ENCODE measurements around the gene HDHD5. TPM values are rescaled to one million over a fixed set of nuclear protein-coding genes. Genes with fewer than 3 reads are reported as not detected.
A peak's percentile ranks its signal among the peaks of the same experiment; 100 is the strongest.

Gene HDHD5
- total RNA-seq, 2 experiments from 2014 or later = 11.0 to 11.6 TPM

DNA sequence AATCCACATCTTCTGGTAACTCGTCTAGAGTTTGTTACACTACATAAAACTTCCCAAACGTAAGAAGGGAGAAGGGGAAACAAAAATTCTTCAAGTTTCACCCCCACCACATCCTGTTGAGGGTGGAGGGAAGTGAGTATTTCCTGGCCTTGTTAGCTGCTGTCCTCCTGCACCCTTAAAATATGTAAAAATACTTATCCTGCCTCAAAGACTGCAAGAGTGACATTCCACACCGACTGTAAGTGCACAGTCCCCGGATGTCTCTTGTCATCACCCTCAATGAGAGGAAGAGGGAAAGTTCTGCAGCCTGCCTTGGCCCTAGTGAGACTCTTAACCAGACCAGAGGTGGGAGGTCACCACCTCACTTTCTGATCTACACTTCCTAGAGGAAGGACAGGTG lies 41.2 kb downstream of the HDHD5 start:
- intact Hi-C loops (cut with DNase I, micrococcal nuclease) = loop anchor here (2.0 to 5.0 kb wide), 3 partner anchors 29 to 39 kb away; partner anchors contain the start of gene HDHD5 (in 2 of the 2)
- Mint-ChIP-seq H3K9me3 (no peaks in the 10 kb centered on the region), H3K27me3 (peaks cover 15% of the 10 kb centered on the region), H3K4me1 (ENCODE audit: low read depth) (peaks cover 69% of the 10 kb centered on the region), H3K27ac (peak overlapping the region; percentile 80), H3K4me3 (peak overlapping the region; percentile 72), H3K36me3 (ENCODE audit: low read depth) (no peaks in the 10 kb centered on the region)
- peaks cover 74% of the 10 kb centered on the region for H3K4me1 ChIP-seq (ENCODE audit: insufficient read depth, low read length)
- H3K9me3 ChIP-seq (ENCODE audit: control insufficient read depth in 1 of 2, insufficient read depth in 1 of 2, low read length in 2 of 2) = peaks cover 0 to 6% of the 10 kb centered on the region in 2 experiments
- ATAC-seq (ENCODE audit: poor library complexity) (peak; percentile 52), DNase-seq (peak in 3 of 14 experiments; percentile 30 to 60 (median 35))
- H3K36me3 ChIP-seq (ENCODE audit: insufficient read depth, low read length) = no peaks in the 10 kb centered on the region
- H3K27me3 ChIP-seq (ENCODE audit: control insufficient read depth in 1 of 2, insufficient read depth in 2 of 2, low read length in 2 of 2) = peaks cover 13 to 16% of the 10 kb centered on the region in 2 experiments
- TF ChIP-seq, protein P1, sequence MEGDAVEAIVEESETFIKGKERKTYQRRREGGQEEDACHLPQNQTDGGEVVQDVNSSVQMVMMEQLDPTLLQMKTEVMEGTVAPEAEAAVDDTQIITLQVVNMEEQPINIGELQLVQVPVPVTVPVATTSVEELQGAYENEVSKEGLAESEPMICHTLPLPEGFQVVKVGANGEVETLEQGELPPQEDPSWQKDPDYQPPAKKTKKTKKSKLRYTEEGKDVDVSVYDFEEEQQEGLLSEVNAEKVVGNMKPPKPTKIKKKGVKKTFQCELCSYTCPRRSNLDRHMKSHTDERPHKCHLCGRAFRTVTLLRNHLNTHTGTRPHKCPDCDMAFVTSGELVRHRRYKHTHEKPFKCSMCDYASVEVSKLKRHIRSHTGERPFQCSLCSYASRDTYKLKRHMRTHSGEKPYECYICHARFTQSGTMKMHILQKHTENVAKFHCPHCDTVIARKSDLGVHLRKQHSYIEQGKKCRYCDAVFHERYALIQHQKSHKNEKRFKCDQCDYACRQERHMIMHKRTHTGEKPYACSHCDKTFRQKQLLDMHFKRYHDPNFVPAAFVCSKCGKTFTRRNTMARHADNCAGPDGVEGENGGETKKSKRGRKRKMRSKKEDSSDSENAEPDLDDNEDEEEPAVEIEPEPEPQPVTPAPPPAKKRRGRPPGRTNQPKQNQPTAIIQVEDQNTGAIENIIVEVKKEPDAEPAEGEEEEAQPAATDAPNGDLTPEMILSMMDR (IDR thresholded peaks at IDR 0.05) = no peak
- ChIA-PET CTCF (interaction anchor here (1.0 to 2.9 kb wide), 2 partner anchors 11 to 54 kb away, joined by 3 to 7 read pairs; no protein-coding TSS in a partner anchor), POLR2A (interaction anchor here (1.3 to 3.8 kb wide), 5 partner anchors 11 to 43 kb away, joined by 4 to 42 read pairs (median 6); no protein-coding TSS in a partner anchor)
- no peak overlapping the region for H3K4me3 ChIP-seq (ENCODE audit: low read length)
- peak overlapping the region in 1 of 2 donors; percentile 67 for H3K27ac ChIP-seq (ENCODE audit: low read depth in 1 of 2, low read length in 2 of 2)

DNA sequence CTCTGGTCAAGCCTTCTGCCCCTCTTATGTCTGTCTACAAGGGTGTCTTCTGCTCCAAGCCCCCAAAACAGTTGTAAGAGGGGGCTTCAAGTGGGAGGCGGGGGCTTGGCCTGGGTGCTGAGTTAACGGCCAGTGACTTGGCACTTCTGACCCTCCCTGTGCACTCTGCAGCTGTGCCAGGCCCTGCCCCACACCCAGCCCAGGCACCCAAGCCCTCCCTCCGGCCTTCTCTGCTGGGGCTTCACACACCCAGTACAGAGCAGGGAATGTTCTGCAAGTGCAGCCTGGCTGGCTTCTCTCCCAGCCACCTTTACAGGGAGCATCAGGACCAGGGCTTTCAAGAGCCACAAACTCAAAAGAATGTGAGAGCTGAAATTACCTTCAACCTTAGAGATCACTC lies 41.7 kb downstream of the HDHD5 start:
- intact Hi-C loops (cut with DNase I, micrococcal nuclease) = loop anchor here (2.0 to 5.0 kb wide), 3 partner anchors 29 to 40 kb away; partner anchors contain the start of gene HDHD5 (in 2 of the 2)
- H3K9me3 ChIP-seq (ENCODE audit: control insufficient read depth in 1 of 2, insufficient read depth in 1 of 2, low read length in 2 of 2) = peaks cover 0 to 6% of the 10 kb centered on the region in 2 experiments
- TF ChIP-seq, protein P1 (IDR thresholded peaks at IDR 0.05) = no peak
- H3K27me3 ChIP-seq (ENCODE audit: control insufficient read depth in 1 of 2, insufficient read depth in 2 of 2, low read length in 2 of 2) = peaks cover 11% of the 10 kb centered on the region in 2 experiments
- peak overlapping the region; percentile 80 for H3K27ac Mint-ChIP-seq
- peaks cover 72% of the 10 kb centered on the region for H3K4me1 Mint-ChIP-seq (ENCODE audit: low read depth)
- H3K4me1 ChIP-seq (ENCODE audit: insufficient read depth, low read length) = peaks cover 74% of the 10 kb centered on the region
- peaks cover 12% of the 10 kb centered on the region for H3K27me3 Mint-ChIP-seq
- no peak for ATAC-seq (ENCODE audit: poor library complexity)
- no peak for DNase-seq
- H3K9me3 Mint-ChIP-seq = no peaks in the 10 kb centered on the region
- ChIA-PET POLR2A (interaction anchor here (1.3 to 3.8 kb wide), 6 partner anchors 10 to 43 kb away, joined by 4 to 42 read pairs (median 5); no protein-coding TSS in a partner anchor), CTCF (interaction anchor here (1.0 to 2.9 kb wide), 3 partner anchors 11 to 54 kb away, joined by 3 to 7 read pairs (median 5); no protein-coding TSS in a partner anchor)
- no peak overlapping the region for H3K4me3 ChIP-seq (ENCODE audit: low read length)
- peaks cover 2% of the 10 kb centered on the region for H3K36me3 Mint-ChIP-seq (ENCODE audit: low read depth)
- H3K4me3 Mint-ChIP-seq = peak overlapping the region; percentile 72
- no peaks in the 10 kb centered on the region for H3K36me3 ChIP-seq (ENCODE audit: insufficient read depth, low read length)
- H3K27ac ChIP-seq (ENCODE audit: low read depth in 1 of 2, low read length in 2 of 2) = peak overlapping the region; percentile 18 to 67

DNA sequence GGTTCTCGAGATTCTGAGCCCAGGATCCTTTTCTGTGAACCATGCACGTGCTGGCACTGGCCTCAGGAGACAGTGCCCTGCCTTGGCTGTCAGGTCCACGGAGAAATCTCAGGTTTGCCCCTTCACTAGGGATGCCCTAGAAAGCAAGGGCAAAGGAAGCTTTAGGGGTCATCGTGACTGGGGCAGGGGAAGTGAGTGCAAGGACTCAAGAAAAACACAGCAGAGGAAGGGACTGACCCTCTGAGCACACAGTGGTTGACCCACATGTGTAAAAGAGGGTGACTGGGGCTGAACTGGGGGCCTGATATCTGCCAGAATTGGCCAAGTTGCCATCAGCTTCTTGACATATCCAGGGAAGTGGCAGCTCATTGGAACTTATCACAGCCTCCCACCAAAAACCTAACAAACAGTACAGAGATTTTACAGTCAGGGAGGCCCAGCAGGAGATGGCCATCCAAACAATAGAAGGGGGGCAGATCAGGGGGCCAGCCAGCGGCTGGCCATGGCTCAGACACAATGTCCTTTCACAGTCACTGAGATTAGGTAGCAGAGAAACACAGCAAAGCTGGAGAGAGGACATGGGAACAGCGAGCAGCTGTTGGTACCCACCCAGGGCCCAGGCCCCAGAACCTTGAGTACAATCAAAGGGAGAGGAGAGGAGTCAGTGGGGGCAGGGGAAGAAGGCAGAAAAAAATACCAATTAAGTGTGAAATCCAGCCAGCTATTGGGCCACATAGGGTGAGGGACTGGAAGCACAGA lies 42.3 kb downstream of the HDHD5 start:
- CTCF ChIA-PET = interaction anchor here (2.1 to 2.9 kb wide), 2 partner anchors 10 to 55 kb away, joined by 5 to 7 read pairs; no protein-coding TSS in a partner anchor
- ATAC-seq (ENCODE audit: poor library complexity) (no peak), DNase-seq (no peak)
- intact Hi-C loops (cut with DNase I, micrococcal nuclease) = loop anchor here (2.0 to 5.0 kb wide), 3 partner anchors 28 to 41 kb away; partner anchors contain the start of gene HDHD5 (in 2 of the 2)
- POLR2A ChIA-PET = interaction anchor here (1.2 to 3.8 kb wide), 8 partner anchors 10 to 42 kb away, joined by 3 to 42 read pairs (median 5); no protein-coding TSS in a partner anchor
- Histone ChIP-seq H3K9me3 (ENCODE audit: control insufficient read depth in 1 of 2, insufficient read depth in 1 of 2, low read length in 2 of 2) (peaks cover 0 to 4% of the 10 kb centered on the region in 2 experiments), H3K27me3 (ENCODE audit: control insufficient read depth in 1 of 2, insufficient read depth in 2 of 2, low read length in 2 of 2) (peaks cover 4 to 5% of the 10 kb centered on the region in 2 experiments), H3K36me3 (ENCODE audit: insufficient read depth, low read length) (no peaks in the 10 kb centered on the region), H3K4me1 (ENCODE audit: insufficient read depth, low read length) (peaks cover 71% of the 10 kb centered on the region), H3K4me3 (ENCODE audit: low read length) (peak overlapping the region; percentile 7), H3K27ac (ENCODE audit: low read depth in 1 of 2, low read length in 2 of 2) (peak overlapping the region; percentile 18 to 67)
- Mint-ChIP-seq H3K27ac (peak overlapping the region; percentile 80), H3K27me3 (peaks cover 5% of the 10 kb centered on the region), H3K4me1 (ENCODE audit: low read depth) (peaks cover 75% of the 10 kb centered on the region), H3K9me3 (no peaks in the 10 kb centered on the region), H3K4me3 (peak overlapping the region; percentile 67), H3K36me3 (ENCODE audit: low read depth) (peaks cover 8% of the 10 kb centered on the region)
- TF ChIP-seq, protein P1 (IDR thresholded peaks at IDR 0.05) = no peak
